ENCODE measurements around the gene IRX3. TPM values are rescaled to one million over a fixed set of nuclear protein-coding genes. Genes with fewer than 3 reads are reported as not detected.
"Not testable (repeated sequence)": the region's sequence is repeated elsewhere in the genome, so short reads cannot be mapped to it uniquely, and the experiment has no call there.

IRX3 gene
- total RNA-seq, 4 donors from 2014 or later = 79.7 to 181 (median 150) TPM

DNA sequence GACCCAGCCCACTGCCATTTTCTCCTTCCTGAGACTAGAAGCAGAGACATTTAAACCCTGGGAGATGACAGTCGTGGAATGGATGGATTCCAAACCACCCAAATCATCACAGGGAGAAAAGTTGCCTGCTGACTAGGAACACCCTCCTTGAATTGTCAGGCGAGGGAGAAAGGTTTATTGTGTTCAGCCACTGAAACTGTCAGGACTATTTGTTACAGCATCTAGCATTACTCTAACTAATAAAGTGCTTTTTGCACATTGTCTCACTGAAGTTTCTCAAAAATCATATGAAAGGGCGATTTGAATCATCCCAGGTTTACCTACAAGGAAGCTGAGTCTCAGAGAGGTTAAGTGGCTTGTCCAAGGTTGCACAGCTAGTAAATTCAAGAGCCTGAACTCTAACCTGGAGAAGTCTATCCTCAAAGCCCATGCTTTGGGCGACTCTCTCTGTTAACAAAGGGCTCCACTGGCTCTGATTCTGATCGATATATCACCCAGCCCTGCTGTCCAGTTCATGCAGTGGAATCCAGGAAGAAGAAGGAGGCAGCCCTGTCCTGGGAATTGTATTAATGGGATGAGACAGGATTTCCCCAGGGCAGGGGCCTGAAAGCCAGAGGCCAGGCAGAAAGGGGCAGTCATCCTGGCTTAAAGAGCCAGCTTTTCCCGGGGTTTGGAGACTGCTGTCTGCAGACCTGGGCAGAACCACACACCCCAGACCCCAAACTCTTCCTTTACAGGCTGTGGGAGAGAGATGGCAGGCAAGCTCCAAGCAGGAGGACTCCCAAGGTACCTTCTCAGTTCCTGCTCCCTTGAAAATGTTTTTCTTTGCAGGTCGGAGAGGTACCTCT is 37.5 kb downstream of the IRX3 start:
- intact Hi-C loops (cut with DNase I; ENCODE audit: low total_unique reads) = no loop called here
- H3K4me3 ChIP-seq (ENCODE audit: low read depth, poor library complexity, severe bottlenecking) = no peak overlapping the region
- peak in 1 of 2 donors; percentile 50 for DNase-seq (ENCODE audit: low spot score in 2 of 2)
- TF ChIP-seq POLR2A (IDR thresholded peaks at IDR 0.05) = no peak
- TF ChIP-seq, protein P1, sequence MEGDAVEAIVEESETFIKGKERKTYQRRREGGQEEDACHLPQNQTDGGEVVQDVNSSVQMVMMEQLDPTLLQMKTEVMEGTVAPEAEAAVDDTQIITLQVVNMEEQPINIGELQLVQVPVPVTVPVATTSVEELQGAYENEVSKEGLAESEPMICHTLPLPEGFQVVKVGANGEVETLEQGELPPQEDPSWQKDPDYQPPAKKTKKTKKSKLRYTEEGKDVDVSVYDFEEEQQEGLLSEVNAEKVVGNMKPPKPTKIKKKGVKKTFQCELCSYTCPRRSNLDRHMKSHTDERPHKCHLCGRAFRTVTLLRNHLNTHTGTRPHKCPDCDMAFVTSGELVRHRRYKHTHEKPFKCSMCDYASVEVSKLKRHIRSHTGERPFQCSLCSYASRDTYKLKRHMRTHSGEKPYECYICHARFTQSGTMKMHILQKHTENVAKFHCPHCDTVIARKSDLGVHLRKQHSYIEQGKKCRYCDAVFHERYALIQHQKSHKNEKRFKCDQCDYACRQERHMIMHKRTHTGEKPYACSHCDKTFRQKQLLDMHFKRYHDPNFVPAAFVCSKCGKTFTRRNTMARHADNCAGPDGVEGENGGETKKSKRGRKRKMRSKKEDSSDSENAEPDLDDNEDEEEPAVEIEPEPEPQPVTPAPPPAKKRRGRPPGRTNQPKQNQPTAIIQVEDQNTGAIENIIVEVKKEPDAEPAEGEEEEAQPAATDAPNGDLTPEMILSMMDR (IDR thresholded peaks at IDR 0.05) = no peak
- 82 to 83% methylated on average over 7 of the region's 7 CpGs for WGBS, 2 donors

DNA sequence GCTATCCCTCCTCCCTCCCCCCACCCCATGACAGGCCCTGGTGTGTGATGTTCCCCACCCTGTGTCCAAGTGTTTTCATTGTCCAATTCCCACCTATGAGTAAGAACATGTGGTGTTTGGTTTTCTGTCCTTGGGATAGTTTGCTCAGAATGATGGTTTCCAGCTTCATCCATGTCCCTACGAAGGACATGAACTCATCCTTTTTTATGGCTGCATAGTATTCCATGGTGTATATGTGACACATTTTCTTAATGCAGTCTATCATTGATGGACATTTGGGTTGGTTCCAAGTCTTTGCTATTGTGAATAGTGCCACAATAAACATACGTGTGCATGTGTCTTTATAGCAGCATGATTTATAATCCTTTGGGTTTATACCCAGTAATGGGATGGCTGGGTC is 38.9 kb downstream of the IRX3 start:
- 83 to 92% methylated on average over 2 of the region's 2 CpGs for WGBS, 2 donors
- intact Hi-C loops (cut with DNase I; ENCODE audit: low total_unique reads); H3K4me3 ChIP-seq (ENCODE audit: low read depth, poor library complexity, severe bottlenecking); DNase-seq (ENCODE audit: low spot score in 2 of 2): not testable (repeated sequence)

DNA sequence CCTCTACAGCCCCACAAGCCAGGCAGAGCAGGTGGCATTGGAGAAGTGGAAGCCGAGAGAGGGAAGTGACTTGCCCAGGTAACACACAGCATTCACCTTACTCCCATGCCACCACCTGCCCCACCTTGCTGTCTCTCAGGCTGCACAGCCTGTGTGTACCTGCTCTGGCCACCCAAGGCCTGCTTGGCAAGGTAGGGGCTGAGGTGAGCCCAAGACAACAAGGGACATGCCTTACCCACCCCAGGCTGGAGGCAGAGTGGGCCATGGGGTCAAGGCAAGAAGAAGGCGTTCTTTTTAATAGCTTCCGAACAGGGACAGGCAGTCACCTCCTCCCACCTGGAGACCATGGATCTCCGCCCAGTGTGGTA is 40.1 kb downstream of the IRX3 start:
- TF ChIP-seq POLR2A (IDR thresholded peaks at IDR 0.05) = no peak
- TF ChIP-seq, protein P1 (IDR thresholded peaks at IDR 0.05) = no peak
- intact Hi-C loops (cut with DNase I; ENCODE audit: low total_unique reads) = no loop called here
- H3K4me3 ChIP-seq (ENCODE audit: low read depth, poor library complexity, severe bottlenecking) = no peak overlapping the region
- DNase-seq (ENCODE audit: low spot score in 2 of 2) = peak in 1 of 2 donors; percentile 64
- 90 to 93% methylated on average over 4 of the region's 4 CpGs for WGBS, 2 donors

DNA sequence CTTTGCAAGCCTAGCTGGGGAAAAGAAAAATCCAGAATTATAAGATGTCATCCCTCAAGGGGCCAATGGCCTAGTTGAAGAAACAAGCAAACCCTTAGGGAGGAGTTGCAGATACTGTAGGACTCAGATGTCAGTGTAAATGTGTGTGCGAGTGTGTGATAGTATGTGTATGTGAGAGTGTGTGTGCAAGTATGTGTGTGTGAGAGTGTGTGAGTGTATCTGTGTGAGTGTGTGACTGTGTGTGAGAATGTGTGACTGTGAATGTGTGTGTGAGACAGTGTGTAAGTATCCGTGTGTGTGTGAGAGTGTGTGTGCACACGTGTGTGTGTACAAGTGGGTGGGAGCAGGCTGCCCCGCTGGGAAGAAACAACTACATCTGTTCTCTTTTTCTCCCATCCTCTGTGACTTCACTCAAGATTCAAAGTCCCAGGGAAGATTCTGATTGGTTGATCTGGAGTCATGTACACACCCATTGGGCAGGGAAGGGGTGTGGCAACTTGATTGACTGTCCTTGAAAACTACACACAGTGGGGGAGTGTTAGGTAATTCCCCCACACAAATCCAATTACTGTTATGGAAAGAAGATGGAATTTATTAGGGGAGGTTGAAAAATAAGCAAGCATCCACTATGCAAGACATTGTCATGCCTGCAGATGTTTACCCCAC is 40.7 kb downstream of the IRX3 start:
- peak in 1 of 2 donors; percentile 3 for DNase-seq (ENCODE audit: low spot score in 2 of 2)
- intact Hi-C loops (cut with DNase I; ENCODE audit: low total_unique reads) = no loop called here
- WGBS, 2 donors = 91 to 95% methylated on average over 4 of the region's 4 CpGs
- H3K4me3 ChIP-seq (ENCODE audit: low read depth, poor library complexity, severe bottlenecking) = no peak overlapping the region
- no peak for TF ChIP-seq POLR2A (IDR thresholded peaks at IDR 0.05)
- TF ChIP-seq, protein P1 (IDR thresholded peaks at IDR 0.05) = no peak

DNA sequence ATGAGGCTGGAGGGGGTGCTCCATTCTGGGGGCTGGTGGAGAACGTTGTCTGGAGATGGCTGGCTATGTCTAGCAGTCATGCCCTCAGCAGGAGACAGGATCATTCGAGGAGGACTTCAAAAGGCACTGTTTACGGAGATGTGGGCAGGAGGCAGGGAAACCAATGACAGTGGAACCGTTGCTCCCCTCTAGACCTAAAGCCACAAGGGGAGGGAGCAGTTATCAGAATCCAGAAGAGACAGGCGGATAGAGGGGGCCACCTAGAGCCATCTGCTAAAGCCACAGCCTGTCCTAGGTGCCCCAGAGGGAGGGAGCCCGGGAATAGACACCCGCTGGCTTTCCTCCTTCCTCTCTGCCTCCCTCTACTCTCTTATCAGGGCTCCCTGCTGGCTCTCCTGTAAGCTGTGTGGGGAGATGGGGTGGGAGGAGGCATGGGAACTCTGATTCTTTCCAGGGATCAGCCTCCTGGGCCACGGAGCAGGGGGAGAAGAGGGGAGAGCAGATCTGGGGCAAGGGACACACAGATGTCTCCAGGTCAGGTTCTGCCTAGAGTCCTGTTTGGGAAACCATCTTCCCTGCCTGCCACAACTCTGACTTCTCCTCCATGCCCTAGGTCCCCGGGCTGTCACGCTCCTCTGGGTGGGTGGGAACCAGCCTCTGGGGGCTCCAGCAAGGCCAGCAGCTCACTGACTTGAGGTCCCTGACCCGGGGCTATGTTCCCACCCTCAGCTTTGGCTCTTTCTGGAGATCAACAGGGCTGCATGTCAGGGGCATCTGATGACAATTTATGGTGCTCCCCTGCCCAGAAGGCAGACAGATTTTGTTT is 42.3 kb downstream of the IRX3 start:
- H3K4me3 ChIP-seq (ENCODE audit: low read depth, poor library complexity, severe bottlenecking) = no peak overlapping the region
- no peak for TF ChIP-seq POLR2A (IDR thresholded peaks at IDR 0.05)
- TF ChIP-seq, protein P1 (IDR thresholded peaks at IDR 0.05) = no peak
- peak in 1 of 2 donors; percentile 75 for DNase-seq (ENCODE audit: low spot score in 2 of 2)
- intact Hi-C loops (cut with DNase I; ENCODE audit: low total_unique reads) = no loop called here
- WGBS, 2 donors = 64% methylated on average over 11 of the region's 11 CpGs

DNA sequence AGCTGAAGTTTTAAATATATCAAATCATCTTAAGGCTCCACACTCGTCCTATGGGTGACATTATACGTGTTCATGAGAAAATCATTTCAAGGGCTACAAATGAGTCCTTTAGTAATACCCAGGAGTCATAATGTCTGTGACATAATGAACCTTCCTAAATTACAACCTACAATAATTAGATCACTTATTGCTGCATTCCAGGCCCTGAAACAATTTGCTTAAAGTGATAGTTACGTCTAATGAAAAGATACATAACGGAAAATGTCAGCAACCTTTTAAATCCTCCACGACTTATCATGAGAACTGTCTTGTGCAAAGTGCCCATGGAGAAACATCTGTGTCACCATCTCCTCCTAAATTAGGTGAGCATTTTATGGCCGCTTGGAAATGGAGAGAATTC is 43.4 kb downstream of the IRX3 start:
- intact Hi-C loops (cut with DNase I; ENCODE audit: low total_unique reads) = no loop called here
- 92 to 94% methylated on average over 6 of the region's 6 CpGs for WGBS, 2 donors
- no peak for DNase-seq (ENCODE audit: low spot score in 2 of 2)
- TF ChIP-seq POLR2A (IDR thresholded peaks at IDR 0.05) = no peak
- TF ChIP-seq, protein P1 (IDR thresholded peaks at IDR 0.05) = no peak
- H3K4me3 ChIP-seq (ENCODE audit: low read depth, poor library complexity, severe bottlenecking) = no peak overlapping the region

All from lower leg skin (tissue), 4 donors.